ENCODE data around the gene NET1.
"Not testable (repeated sequence)": the region's sequence is repeated elsewhere in the genome, so short reads cannot be mapped to it uniquely, and the experiment has no call there.

NET1 gene

DNA sequence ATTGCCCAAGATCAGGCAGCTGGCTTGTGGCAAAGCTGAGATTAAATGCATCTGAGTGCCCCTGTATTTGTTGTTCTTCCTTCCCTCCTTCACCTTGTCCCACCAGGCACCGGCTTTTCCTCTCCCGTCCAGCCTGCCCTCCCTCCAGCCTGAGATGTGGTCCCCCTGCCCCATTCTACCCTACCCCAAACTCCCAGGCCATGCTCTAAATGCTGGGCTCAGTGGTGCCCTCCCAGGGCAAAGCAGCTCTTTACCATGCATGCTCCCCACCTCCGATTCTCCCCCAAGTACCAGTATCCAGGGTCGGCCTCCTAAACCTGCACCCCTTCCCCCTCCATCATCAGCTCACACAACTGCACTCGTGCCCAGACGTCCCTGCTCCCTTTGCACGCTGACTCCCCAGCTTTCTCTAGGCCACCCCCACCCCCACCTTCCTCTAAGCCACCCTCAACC lies 50.5 kb downstream of the NET1 start:
- DNase-seq (ENCODE audit: low spot score) = no peak

DNA sequence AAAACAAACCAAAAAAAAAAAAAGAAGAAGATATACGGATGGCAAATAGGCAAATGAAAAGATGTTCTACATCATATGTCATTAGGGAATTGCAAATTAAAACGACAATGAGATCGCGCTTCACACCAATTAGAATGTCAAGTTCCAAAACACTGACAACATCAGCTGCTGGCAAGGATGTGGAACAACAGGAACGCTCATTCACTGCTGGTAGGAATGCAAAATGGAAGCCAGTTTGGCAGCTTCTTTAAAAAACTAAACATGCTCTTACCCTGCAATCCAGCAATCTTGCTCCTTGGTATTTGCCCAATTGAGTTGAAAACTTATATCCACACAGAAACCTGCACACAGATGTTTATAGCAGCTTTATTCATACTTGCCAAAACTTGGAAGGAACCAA lies 52.2 kb downstream of the NET1 start:
- no peak for DNase-seq (ENCODE audit: low spot score)

DNA sequence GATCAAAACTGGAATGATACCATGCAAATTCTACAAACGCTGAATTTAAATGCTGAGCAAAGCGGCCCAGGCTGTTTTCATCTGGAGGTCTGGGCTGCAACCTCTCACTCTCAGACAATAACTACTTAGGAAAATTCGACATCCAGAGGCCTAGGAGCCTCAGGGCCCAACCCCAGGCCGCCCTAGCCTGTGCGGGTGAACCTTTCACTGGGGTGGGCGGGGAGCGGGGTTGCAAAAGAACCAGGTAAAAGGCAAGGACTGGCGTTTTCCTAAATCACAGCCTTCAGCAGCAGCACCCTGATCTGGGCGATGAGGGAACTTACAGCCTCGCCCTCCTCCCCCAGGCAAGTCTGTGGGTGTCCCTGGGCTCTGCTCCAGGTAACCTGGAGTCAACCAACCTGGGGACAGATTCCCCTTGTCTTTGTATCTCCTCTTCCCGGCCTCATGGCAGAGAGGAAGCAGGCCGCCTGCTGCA lies 53.7 kb downstream of the NET1 start:
- DNase-seq (ENCODE audit: low spot score) = no peak

DNA sequence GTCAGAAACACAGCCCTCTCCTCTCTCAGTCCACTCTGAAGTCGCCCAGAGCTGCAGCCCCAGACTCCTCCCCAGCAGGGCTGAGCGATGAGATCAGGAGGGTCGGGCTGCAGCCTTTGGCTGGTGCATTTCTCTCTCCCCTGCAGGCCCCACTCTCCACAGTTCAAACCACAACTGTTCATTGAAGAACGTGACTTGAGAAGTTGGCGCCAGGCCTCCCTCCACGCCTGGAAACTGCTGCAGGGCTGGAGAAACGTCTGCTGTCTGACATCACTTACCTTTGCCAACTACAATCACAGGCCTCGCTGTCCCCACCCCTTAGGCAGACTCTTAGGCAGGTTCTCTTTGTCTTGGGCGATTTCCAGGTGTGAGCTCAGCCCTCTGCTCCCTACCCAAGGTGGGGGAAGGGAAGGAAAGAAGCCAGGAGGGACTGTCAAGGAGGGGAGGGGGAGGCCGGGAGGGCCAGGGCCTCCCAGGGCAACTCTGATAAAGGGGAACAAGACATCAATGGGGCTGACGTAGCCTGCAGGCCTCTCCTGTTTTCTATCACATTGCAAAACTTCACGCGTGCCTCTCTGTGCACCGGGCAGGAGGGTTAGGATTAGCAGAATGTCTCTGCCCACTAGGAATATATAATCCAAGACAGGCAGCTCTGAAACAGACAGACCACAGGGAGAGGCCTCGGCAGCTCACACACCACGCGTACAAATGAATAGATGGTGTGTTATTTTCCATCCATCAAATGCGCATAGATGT lies 54.3 kb downstream of the NET1 start:
- no peak for DNase-seq (ENCODE audit: low spot score)

DNA sequence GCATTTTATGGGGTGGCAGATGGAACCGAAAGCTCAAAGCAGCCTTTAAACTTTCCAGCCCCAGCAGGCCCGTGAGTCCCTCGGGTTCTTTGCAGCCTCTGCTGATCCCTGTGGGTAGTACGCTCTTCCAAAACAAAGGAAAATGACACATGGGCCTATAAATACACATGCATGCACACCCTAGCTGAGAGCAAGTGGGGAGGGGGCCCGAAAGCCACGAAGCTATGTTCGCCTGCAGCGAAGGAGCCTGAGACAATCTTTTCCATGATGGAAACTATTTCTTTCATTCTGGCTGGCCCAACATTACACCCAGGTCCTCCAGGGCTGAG lies 54.8 kb downstream of the NET1 start:
- DNase-seq (ENCODE audit: low spot score) = no peak

DNA sequence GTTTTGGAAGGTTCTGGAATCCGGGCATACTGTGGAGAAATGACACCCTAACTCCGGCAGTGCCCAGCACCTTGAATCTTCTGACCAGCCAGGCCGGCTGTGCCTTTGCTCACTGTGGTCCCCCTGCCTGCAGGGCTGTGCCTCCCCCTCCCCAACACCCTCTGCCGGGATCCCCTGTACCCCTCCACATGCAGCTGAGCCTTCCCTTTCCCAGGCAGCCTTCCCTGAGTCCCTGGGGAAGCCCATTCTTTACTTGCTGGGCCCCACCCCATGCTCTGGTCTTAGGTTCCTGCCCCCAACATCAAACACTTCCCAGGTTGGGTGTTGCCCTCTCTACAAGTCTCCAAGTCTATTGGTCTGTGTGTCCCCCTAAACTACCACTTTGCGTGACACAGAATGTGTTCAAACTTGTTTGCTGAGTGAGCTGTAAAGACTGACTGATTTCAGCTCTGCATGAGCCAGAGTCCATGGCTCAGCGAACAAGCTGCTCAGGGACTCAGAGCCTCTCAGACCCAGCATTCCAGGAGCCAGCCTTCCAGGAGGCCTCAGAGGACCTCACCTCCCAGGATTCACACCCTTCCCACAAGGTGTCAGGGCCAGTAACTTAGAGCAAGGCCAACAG lies 55.4 kb downstream of the NET1 start:
- DNase-seq (ENCODE audit: low spot score) = no peak

DNA sequence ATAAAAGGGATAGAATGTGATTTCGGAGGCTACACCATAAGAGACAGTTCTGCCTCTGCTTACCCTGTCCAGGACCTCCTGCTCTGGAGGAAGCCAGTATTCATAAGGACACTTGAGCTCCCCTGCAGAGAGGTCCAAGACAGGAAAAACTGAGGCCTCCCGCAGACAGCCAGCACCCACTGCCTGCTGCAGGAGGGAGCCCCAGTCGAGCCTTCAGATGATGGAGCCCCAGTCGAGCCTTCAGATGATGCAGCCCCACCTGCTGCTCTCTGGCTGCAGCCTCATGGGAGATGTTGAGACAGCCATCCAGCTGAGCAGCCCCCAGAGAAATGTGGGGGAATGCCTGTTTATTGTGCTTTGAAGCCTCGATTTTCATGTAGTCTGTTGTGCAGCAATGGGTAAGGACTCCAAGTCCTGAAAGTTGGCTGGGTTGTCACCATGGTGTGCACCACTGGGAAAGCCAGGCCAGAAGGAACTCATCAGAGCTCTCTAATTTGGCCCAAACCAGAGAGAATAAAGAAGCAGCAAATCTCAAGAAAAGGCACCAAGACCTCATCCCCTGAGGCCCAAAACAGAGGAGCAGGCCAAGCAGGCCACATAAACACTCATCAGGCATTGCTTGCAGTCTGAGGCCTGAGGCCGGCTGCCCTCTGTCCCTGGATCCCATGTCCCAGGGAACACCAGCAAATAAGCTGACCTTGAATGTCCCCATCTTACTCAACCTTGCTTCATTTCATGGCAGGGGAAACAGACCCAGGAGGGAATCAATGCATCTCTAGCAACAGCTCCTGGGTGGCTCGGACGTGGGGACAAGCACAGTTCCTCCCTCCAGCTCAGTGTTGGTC lies 56.1 kb downstream of the NET1 start:
- DNase-seq (ENCODE audit: low spot score) = no peak

DNA sequence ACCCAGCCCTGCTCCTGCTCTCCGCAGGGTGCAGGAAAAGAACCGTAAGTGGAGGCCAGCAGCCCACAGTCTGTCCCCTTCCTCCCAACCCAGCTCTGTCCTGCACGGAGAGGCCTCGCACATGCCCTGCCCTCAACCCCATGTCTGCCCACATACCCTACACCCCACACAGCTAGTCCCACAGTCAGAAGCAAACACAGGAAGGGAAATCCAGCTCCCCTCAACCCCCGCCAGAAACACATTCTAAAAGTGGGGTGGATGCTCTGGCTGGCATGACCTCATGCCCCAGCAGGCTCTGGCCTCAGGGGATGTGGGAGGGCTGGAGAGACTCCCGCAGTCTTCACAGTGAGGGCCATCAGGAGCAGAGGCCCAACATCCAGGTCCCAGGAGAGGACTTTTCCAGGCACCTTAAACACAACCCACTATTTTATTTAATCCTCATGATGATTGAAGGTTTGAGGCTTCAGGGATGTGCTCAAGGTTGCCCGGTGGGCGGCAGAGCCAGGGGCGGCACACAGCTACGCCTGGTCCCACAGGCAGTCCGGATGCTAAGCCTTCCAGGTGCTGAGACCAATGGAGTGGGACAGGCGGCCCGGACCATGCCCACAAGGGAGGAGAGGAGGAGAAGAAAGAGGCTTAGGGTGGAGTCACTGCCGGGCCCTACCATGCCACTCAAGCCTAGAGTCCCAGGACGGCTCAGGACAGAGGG lies 57.1 kb downstream of the NET1 start:
- DNase-seq (ENCODE audit: low spot score) = no peak

DNA sequence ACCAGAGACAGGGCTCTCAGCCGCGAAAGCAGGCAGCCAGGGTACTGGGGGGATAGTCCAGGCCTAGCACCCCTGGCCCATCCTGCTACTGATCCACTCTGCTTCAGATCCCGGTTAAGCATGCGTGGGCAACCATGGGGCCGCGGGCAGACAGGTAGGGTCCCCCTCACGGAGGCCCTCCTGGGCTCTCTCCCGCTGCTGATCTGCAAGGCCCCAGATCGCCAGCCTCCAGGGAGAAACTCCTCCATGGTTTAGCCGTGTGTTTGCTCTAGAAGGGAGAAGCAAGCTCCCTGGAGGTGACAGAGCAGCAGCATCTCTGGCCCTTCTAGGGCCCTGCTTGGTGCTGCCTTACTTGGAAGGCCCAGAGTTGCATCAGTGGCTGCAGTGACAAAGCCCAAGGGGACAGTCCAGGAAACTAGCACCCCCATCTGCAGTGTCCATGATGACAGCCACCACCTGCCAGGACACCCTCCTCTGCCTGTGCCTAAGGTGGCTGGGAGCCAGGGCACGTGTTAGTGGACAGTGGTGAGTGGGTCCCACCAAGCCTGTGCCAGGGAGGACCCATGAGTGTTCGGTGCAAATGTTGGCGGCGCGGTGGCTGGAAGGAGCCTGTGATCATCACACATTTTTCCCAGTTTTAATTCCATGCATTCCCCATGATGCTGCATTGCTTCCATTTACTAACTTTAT lies 57.9 kb downstream of the NET1 start:
- DNase-seq (ENCODE audit: low spot score) = no peak

DNA sequence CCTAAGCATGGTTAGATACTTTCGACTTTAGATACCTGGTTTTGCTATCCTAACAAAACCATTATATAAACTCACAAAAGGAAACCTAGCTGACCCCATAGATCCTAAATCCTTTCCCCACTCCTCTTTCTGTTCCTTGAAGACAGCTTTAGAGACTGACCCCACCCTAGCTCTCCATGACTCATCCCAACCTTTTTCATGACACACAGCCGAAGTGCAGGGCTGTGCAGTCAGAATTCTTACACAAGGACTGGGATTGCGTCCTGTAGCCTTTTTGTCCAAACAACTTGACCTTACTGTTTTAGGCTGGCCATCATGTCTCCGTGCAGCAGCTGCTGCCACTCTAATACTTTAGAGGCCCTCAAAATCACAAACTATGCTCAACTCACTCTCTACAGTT lies 62.3 kb downstream of the NET1 start:
- DNase-seq (ENCODE audit: low spot score) = not testable (repeated sequence)

DNA sequence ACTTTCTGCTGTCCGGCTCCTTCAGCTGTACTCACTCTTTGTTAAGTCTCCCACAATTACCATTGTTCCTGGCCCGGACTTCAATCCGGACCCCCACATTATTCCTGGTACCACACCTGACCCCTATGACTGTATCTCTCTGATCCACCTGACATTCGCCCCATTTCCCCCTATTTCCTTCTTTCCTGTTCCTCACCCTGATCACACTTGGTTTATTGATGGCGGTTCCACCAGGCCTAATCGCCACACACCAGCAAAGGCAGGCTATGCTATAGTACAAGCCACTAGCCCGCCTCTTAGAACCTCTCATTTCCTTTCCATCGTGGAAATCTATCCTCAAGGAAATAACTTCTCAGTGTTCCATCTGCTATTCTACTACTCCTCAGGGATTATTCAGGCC lies 62.7 kb downstream of the NET1 start:
- not testable (repeated sequence) for DNase-seq (ENCODE audit: low spot score)

DNA sequence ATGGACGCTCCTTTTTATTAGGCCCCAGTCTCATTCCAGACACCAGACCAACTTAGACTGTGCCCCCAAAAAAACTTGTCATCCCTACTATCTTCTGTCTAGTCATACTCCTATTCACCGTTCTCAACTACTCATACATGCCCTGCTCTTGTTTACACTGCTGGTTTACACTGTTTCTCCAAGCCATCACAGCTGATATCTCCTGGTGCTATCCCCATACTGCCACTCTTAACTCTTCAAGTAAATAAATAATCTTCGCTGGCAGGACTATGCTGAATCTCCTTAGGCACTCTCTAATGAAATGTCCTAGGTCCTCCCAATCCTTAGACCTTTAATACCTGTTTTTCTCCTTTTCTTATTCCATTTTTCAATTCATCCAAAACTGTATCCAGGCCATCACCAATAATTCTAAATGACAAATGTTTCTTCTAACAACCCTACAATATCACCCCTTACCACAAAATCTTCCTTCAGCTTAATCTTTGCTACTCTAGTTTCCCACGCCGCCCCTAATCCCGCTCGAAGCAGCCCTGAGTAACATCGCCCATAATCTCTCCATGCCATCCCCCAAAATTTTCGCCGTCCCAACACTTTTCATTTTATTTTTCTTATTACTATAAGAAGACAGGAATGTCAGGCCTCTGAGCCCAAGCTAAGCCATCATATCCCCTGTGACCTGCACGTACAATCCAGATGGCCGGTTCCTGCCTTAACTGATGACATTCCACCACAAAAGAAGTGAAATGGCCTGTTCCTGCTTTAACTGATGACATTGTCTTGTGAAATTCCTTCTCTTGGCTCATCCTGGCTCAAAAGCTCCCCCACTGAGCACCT lies 63.8 kb downstream of the NET1 start:
- not testable (repeated sequence) for DNase-seq (ENCODE audit: low spot score)

DNA sequence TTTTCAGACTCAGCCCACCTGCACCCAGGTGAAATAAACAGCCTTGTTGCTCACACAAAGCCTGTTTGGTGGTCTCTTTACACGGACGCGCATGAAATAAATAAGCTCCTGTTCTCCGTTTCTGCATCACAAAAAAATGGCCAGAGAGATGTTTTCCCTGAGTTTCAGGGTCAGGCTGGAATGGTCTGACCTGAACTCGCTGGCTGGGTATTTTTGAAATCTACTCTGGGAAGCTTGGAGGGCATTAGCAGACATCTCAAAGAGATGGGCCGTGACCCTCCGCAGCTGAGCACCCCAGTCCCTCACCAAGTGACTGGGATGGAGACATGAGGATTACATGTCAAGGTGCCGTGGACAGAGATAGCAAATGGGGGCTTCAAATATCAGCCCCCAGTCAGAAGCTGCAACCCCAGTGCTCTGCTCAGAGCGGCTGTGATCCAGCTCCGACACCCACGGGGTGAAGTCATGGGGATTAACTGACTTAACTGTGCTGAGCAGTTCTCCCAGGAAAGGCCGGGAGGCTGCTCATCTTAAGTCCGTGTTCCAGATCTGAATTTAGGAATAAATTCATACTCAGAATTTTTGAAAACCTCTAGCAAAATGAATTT lies 64.7 kb downstream of the NET1 start:
- DNase-seq (ENCODE audit: low spot score) = no peak

DNA sequence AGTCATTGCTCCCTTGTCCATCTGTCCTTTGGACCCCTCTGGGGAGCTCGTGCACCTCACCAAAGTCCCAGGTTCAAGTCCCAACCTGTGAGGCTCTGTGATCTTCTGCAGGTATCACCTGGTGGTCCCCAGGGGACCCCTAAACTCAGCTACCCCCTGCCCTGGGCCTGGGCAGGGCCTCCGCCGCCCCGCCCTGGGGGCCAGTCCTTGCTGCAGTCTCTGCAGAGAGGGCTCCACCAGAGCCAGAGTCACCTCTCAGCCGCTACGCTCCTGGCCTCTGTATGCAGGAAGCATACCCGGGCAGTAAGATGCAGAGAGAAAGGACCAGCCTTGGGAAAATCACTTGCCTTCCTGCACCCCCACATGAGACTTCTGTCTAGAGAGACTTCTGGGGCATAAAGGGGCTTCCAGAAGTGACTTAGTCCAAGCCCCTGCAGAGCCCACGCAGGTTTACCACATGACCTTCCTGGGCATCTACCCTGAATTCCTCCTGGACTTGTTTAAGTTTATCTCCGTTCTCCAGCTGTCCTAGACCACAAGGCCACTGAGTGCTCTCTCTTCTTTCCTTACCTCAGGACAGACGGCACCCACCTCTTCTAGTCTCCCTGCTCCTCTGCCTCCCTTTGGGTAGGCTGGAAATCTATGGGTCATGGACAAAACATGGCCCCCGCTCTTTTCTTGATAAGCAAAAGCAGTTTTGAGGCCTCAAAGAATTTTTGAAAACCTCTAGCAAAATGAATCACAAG lies 65.8 kb downstream of the NET1 start:
- DNase-seq (ENCODE audit: low spot score) = no peak

DNA sequence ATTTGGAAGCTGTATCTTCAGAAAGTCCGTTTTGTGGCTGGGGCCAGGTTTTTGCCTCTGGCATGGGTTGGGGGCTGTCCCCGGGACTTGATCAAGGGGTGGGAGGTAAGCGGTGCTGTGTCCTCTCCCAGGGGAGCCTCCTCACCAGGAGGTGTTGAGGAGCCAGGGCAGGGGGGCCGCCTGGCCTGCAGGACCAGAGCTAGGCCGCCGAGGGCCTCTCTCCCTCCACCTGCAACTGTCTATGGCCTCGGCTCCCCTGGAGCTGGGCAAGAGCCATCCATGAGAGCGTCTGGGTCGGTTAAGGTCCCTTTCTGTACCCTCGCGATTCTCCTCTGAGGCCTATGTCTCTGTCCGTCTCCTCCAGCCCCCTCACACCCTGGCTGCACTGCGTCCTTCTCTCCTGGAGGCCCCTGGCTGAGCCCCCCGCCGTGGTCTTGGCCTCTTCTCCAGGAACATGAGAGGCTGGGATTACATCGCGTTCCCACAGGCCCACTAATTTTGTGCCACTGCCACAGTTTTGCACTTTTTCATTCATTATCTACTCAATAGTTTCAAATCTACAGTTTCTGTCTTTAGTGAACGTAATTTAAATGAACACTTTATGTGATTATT lies 66.4 kb downstream of the NET1 start:
- no peak for DNase-seq (ENCODE audit: low spot score)

DNA sequence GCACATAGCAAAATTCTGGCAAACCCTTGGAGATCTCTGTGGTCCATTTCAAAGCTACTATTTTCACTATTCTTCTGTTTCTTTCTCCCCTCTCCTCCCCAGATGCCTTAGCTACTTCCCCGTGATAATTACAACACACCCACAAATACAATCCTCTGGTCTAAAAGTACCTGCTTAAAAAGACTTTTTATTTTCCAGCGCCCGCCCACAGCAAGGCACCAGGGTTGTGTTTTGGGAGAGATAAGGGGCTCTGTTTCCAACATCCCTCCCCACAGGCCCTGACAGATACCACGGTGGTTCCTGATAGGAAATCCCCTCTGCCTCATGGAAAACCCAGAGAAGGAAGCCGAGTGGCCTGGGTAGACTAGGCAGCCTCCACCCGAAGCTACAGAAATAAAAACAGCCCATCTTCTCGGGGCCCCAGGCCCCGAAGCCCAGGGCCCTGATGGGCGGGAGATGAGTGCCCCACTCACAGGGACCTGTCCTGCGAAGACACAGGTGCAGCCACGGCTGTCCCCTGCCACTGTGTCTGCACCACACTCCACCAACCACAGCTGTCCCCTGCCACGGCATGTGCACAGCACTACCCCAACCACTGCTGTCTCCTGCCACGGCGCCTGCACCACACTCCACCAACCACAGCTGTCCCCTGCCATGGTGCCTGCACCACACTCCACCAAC lies 67.3 kb downstream of the NET1 start:
- DNase-seq (ENCODE audit: low spot score) = no peak

DNA sequence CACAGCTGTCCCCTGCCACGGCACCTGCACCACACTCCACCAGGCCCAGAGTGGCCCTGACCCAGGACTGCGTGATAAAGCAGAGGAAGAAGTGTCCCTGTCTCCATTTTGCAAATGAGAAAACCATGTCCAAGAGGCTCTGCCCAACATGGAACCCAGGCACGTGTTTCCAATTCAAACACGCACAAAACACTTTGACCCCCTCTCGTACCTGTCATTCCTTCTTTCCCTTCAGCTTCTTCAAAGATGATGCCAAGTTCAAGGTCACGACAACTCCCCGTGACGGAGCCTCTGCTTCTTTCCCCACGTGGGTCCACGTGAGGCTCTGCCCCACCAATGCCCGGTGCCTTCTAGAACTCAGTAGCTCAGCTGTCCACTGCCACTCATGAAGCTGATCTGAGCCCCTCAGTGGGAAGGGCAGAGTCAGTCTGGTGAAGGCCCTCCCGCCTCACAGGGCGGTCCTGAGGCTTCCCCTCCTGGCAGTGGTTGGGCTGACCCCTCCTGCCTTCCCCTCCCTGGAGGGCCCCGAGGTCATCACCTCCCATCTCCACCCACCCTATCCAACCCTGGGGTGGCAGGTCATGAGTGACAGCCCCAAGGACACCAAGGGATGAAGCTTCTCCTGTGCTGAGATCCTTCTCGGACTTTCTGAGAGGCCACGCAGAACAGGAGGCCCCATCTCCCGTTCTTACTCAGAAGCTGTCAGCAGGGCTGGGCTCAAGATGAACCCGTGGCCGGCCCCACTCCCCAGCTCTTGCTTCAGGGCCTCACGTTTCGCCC lies 68.0 kb downstream of the NET1 start:
- DNase-seq (ENCODE audit: low spot score) = no peak

DNA sequence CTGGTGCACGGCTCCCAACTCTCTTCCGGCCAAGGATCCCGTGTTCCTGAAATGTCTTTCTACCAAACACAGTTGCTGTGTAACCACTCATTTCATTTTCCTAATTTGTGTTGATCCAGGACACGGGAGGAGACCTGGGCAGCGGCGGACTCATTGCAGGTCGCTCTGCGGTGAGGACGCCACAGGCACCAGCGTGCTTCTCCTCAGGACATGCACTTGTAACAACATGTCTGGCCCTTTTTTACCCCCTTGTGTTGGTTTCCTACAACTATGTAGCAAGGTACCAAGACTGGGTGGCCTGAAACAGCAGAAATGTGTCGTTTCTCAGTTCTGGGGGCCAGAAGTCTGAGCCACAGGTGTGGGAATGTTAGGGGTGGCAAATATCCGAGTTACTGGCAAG lies 68.8 kb downstream of the NET1 start:
- no peak for DNase-seq (ENCODE audit: low spot score)

All from CD4-positive, alpha-beta T cell treated with Interleukin-6 at 100 ng/mL for 8 hours (primary cell).